T-cell (primary cell): ENCODE data around the gene LRRC27. TPM values are rescaled to one million over a fixed set of nuclear protein-coding genes. Genes with fewer than 3 reads are reported as not detected.
A peak's percentile ranks its signal among the peaks of the same experiment; 100 is the strongest.

Experiments
- ATAC-seq, 4 experiments: fragments of 200-7000 bp in 3 of 4; fragments of 150-1000 bp in 1 of 4; cut with Tn5 transposase; replicated peaks in 1 of 4; 1 replicate in 3 of 4; 2 replicates in 1 of 4; pipeline ENCODE4 v1.10.0; 2021; ENCODE audit warnings: moderate library complexity in 3 of 4, mild to moderate bottlenecking in 2 of 4, moderate number of reproducible peaks in 1 of 4
- CTCF ChIA-PET, 2 donors: fragments of 300-600 bp; sonication (Branson Sonifier 250); formaldehyde crosslinking; loops; one replicate each; lab custom pipeline; 2022; ENCODE audit warnings: antibody characterized with exemption in 2 of 2; lab: Charles Lee
- POLR2A ChIA-PET, 2 donors: fragments of 300-600 bp; sonication (Branson Sonifier 250); formaldehyde crosslinking; loops; one replicate each; lab custom pipeline; 2022; ENCODE audit warnings: antibody characterized with exemption in 2 of 2; lab: Charles Lee
- DNase-seq, 35 experiments: peaks; one replicate each; pipeline versions ENCODE4 v3.0.0 to v3.0.0-alpha.2; 2013 to 2023
- H3K27ac ChIP-seq: one replicate; pipeline ENCODE4 v1.5.1; 2013; ENCODE audit warnings: low read length
- H3K27me3 ChIP-seq, 2 experiments: replicated peaks in 1 of 2; 1 replicate in 1 of 2; 2 replicates in 1 of 2; pipeline versions ENCODE4 v1.6.1 to v1.7.0; 2013; ENCODE audit warnings: low read length in 1 of 2, mixed read lengths in 1 of 2; ENCODE audit not compliant: control insufficient read depth in 2 of 2, insufficient read depth in 2 of 2; ENCODE audit errors: extremely low read depth in 1 of 2
- H3K36me3 ChIP-seq, 2 donors: 1 replicate in 1 of 2; 2 replicates in 1 of 2; pipeline versions ENCODE4 v1.6.1 to v1.7.0; 2013; ENCODE audit warnings: low read length in 1 of 2; ENCODE audit not compliant: control insufficient read depth in 2 of 2, insufficient read depth in 1 of 2; ENCODE audit errors: extremely low read depth in 1 of 2
- H3K4me1 ChIP-seq, 2 experiments: 1 replicate in 1 of 2; 2 replicates in 1 of 2; pipeline versions ENCODE4 v1.6.1 to v1.7.0; 2013; ENCODE audit warnings: low read length in 2 of 2, mixed read lengths in 1 of 2; ENCODE audit not compliant: insufficient read depth in 2 of 2, control insufficient read depth in 1 of 2; ENCODE audit errors: extremely low read depth in 1 of 2
- H3K4me3 ChIP-seq, 2 donors: 1 replicate in 1 of 2; 2 replicates in 1 of 2; pipeline versions ENCODE4 v1.5.1 to v1.7.0; 2013; ENCODE audit warnings: mild to moderate bottlenecking in 2 of 2, low read length in 1 of 2, moderate library complexity in 1 of 2; ENCODE audit not compliant: control insufficient read depth in 1 of 2; ENCODE audit errors: extremely low read depth in 1 of 2
- H3K9me3 ChIP-seq: 2 replicates; pipeline ENCODE4 v1.7.0; 2013
- H3K27ac Mint-ChIP-seq, 2 donors: one replicate each; pipeline ENCODE4 v1.8.0; 2020 to 2021; ENCODE audit warnings: mild to moderate bottlenecking in 2 of 2, mixed read lengths in 2 of 2
- H3K27me3 Mint-ChIP-seq, 2 donors: one replicate each; pipeline ENCODE4 v1.8.0; 2021 to 2022; ENCODE audit warnings: mixed read lengths in 2 of 2
- H3K36me3 Mint-ChIP-seq: one replicate; pipeline ENCODE4 v1.8.0; 2021; ENCODE audit warnings: mixed read lengths
- H3K4me1 Mint-ChIP-seq, 3 donors: one replicate each; pipeline ENCODE4 v1.8.0; 2020 to 2022; ENCODE audit warnings: mixed read lengths in 3 of 3, mild to moderate bottlenecking in 1 of 3
- H3K4me3 Mint-ChIP-seq, 3 donors: one replicate each; pipeline ENCODE4 v1.8.0; 2020 to 2022; ENCODE audit warnings: mild to moderate bottlenecking in 3 of 3, mixed read lengths in 3 of 3, moderate library complexity in 3 of 3
- H3K9me3 Mint-ChIP-seq, 3 donors: one replicate each; pipeline ENCODE4 v1.8.0; 2020 to 2022; ENCODE audit warnings: mixed read lengths in 3 of 3
- WGBS: methylation state at CpG from one replicate; pipeline ENCODE4 v1.1.5; 2013; ENCODE audit warnings: missing lambda C conversion rate; ENCODE audit not compliant: insufficient coverage; 5-methylcytosine and 5-hydroxymethylcytosine counted together
- total RNA-seq, 35 experiments: library from RNA in 6 of 35; stranded (reverse) in 6 of 35; fragments of 120-200 nt in 1 of 35; gene quantifications; one replicate each; pipeline versions ENCODE4 v1.2.1 to v1.2.4 and lab custom pipeline; 2013 to 2026

Gene LRRC27
- total RNA-seq, 5 donors from 2014 or later (not counting 1 experiment from before 2014, with no cell fraction given): 3.1 to 7.8 (median 7.0) TPM

DNA sequence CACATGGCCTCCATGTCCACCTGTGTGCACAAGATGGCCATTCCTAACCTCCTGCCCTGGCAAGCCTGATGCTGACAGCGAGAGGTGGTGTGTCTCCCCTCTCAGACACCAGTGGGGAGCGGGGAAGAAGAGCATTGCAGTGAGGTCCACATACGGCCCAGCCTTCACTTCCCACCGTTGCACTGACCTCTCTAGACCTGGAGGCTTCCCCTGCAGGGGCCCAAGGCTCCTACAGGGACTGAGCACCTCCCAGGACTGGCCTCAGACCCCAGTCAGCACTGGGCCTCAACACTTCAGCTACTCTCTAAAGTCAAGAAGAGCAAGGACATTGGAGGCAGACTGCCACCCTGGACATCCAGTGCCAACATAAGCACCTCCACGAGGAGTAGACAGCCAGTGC is 40.2 kb upstream of the LRRC27 start:
- CTCF ChIA-PET: no interaction called here
- H3K27me3 Mint-ChIP-seq: peaks cover 0 to 1% of the 10 kb centered on the region in 2 donors
- H3K4me1 ChIP-seq: no peaks in the 10 kb centered on the region

DNA sequence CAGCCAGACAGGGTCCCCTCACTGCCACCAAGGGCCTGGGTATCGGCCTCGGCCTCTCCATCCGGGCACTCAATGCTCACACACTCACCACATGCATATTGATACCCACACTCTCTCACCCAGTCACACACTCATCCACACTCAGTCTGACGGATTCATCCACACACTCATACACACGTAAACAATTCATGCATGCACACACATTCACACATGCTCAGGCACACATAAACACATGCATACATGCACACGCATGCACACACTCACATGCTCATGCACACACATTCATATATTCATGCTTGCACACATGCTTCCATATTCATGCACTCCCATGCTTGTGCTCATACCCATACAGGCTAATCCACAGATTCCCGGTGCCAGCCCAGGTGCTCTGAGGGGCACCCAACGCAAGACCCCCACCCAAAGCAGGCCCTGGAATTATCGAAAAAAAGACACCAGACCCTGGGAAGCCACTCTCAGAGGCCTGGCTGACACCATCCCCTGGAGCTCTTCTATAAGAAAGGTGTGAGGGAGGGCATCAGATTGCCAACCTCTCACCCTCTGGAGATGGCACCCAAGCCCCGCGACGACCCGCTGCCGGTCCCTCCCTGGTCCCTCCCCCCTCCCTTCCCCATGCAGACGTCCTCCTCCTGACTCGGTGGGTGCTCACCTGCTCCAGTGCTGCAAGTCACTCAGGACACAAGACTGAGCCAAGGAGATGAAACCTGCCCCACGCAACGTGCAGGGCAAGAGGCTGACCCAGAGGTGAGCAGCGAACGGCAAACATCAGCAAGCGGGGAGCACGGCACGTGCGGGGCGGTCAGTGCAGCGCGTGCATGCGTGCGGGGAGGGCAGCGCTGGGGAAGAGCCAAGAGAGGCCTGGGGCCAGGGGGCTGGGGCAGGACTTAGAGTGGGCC is 39.4 kb upstream of the LRRC27 start:
- H3K27me3 ChIP-seq: peaks cover 0 to 15% of the 10 kb centered on the region in 2 experiments
- Mint-ChIP-seq H3K27me3 (peaks cover 0 to 1% of the 10 kb centered on the region in 2 donors), H3K4me3 (no peak overlapping the region), H3K36me3 (no peaks in the 10 kb centered on the region), H3K9me3 (no peaks in the 10 kb centered on the region), H3K4me1 (peaks cover 1 to 13% (median 6%) of the 10 kb centered on the region in 3 donors), H3K27ac (no peak overlapping the region)
- ChIA-PET POLR2A (no interaction called here), CTCF (interaction anchor here in 1 of 2 donors (0.7 to 1.0 kb wide), 2 partner anchors 41 to 850 kb away, joined by 3 read pairs; no protein-coding TSS in a partner anchor)
- no peak overlapping the region for H3K27ac ChIP-seq
- no peak overlapping the region for H3K4me3 ChIP-seq
- H3K9me3 ChIP-seq: no peaks in the 10 kb centered on the region
- DNase-seq (no peak), ATAC-seq (no peak)
- H3K36me3 ChIP-seq: no peaks in the 10 kb centered on the region
- 87% methylated on average over 23 of the region's 30 CpGs for WGBS
- H3K4me1 ChIP-seq: no peaks in the 10 kb centered on the region

More for the DNA sequence above, 40.2 kb upstream of the LRRC27 start:
- no peak overlapping the region for H3K4me3 Mint-ChIP-seq
- 57% methylated on average over 4 of the region's 5 CpGs for WGBS
- H3K36me3 ChIP-seq: no peaks in the 10 kb centered on the region
- H3K9me3 ChIP-seq: no peaks in the 10 kb centered on the region
- no peak overlapping the region for H3K4me3 ChIP-seq
- ATAC-seq (no peak), DNase-seq (no peak)
- H3K27ac ChIP-seq: no peak overlapping the region
- H3K27ac Mint-ChIP-seq: no peak overlapping the region
- H3K36me3 Mint-ChIP-seq: no peaks in the 10 kb centered on the region
- H3K27me3 ChIP-seq: peaks cover 0 to 11% of the 10 kb centered on the region in 2 experiments
- POLR2A ChIA-PET: no interaction called here
- no peaks in the 10 kb centered on the region for H3K9me3 Mint-ChIP-seq
- H3K4me1 Mint-ChIP-seq: peaks cover 0 to 7% (median 3%) of the 10 kb centered on the region in 3 donors

DNA sequence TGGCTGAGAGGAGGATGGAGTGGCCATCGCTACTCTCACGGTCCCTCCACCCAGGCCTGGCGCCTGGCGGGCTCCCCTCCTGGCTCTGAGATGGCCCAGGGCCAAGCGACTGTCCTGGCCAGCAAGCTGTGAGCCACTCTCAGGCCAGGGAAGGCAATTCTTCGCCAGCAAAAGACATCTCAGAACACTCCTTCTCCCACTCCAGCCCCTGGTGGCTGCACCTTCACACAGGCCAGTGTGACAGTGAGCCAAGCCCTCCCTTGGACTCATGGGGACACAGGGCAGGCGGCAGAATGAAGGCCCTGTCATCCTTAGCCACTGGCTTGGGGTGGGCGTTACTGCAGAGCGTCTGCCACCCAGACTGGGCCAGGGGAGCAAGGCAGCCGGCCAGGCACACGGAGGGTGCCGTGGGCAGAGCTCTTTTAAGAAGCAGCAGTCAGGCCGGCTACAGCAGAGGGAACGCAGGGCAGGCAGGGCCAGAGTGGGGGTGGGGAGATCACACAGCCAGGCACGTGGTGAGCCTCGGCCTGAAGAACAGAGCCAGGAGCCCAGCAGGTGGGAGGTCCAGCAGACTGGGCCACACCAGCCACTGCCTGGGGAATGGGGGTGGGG is 38.7 kb upstream of the LRRC27 start:
- ATAC-seq (no peak), DNase-seq (no peak)
- Histone ChIP-seq H3K4me3 (no peak overlapping the region), H3K27ac (no peak overlapping the region), H3K9me3 (no peaks in the 10 kb centered on the region), H3K27me3 (peaks cover 0 to 19% of the 10 kb centered on the region in 2 experiments), H3K36me3 (no peaks in the 10 kb centered on the region), H3K4me1 (no peaks in the 10 kb centered on the region)
- no peak overlapping the region for H3K27ac Mint-ChIP-seq
- H3K9me3 Mint-ChIP-seq: no peaks in the 10 kb centered on the region
- H3K36me3 Mint-ChIP-seq: no peaks in the 10 kb centered on the region
- peaks cover 0 to 1% of the 10 kb centered on the region in 2 donors for H3K27me3 Mint-ChIP-seq
- H3K4me1 Mint-ChIP-seq: peaks cover 5 to 20% (median 6%) of the 10 kb centered on the region in 3 donors
- 77% methylated on average over 15 of the region's 16 CpGs for WGBS
- no peak overlapping the region for H3K4me3 Mint-ChIP-seq
- CTCF ChIA-PET: interaction anchor here in 1 of 2 donors (0.7 to 1.0 kb wide), 2 partner anchors 40 to 849 kb away, joined by 3 read pairs; no protein-coding TSS in a partner anchor
- POLR2A ChIA-PET: no interaction called here

GRCh38 chr10:132293813-132294520 is 38.0 kb upstream of the LRRC27 start:
- Mint-ChIP-seq H3K36me3 (no peaks in the 10 kb centered on the region), H3K4me1 (peaks cover 5 to 20% (median 6%) of the 10 kb centered on the region in 3 donors), H3K9me3 (no peaks in the 10 kb centered on the region), H3K4me3 (no peak overlapping the region), H3K27ac (no peak overlapping the region), H3K27me3 (peaks cover 0 to 1% of the 10 kb centered on the region in 2 donors)
- 84% methylated on average over 25 of the region's 25 CpGs for WGBS
- Histone ChIP-seq H3K9me3 (no peaks in the 10 kb centered on the region), H3K27ac (no peak overlapping the region), H3K4me3 (no peak overlapping the region), H3K27me3 (peaks cover 0 to 19% of the 10 kb centered on the region in 2 experiments), H3K36me3 (no peaks in the 10 kb centered on the region), H3K4me1 (no peaks in the 10 kb centered on the region)
- ChIA-PET POLR2A (interaction anchor here in 1 of 2 donors (0.6 kb wide), 1 partner anchor 14 kb away, joined by 3 read pairs; the partner anchor contains the start of gene STK32C), CTCF (interaction anchor here in 1 of 2 donors (0.7 to 1.0 kb wide), 2 partner anchors 39 to 849 kb away, joined by 3 read pairs; no protein-coding TSS in a partner anchor)
- no peak for ATAC-seq
- DNase-seq: no peak

- Mint-ChIP-seq H3K27ac (no peak overlapping the region), H3K9me3 (no peaks in the 10 kb centered on the region), H3K4me3 (no peak overlapping the region), H3K27me3 (peaks cover 0 to 1% of the 10 kb centered on the region in 2 donors), H3K36me3 (no peaks in the 10 kb centered on the region), H3K4me1 (peaks cover 5 to 20% (median 6%) of the 10 kb centered on the region in 3 donors)
- H3K4me3 ChIP-seq: no peak overlapping the region
- H3K9me3 ChIP-seq: no peaks in the 10 kb centered on the region
- DNase-seq (peak in 1 of 35 experiments; percentile 1), ATAC-seq (no peak)
- ChIA-PET CTCF (no interaction called here), POLR2A (interaction anchor here in 1 of 2 donors (0.6 kb wide), 1 partner anchor 13 kb away, joined by 3 read pairs; the partner anchor contains the start of gene STK32C)
- 69% methylated on average over 21 of the region's 23 CpGs for WGBS
- H3K36me3 ChIP-seq: no peaks in the 10 kb centered on the region
- peaks cover 0 to 19% of the 10 kb centered on the region in 2 experiments for H3K27me3 ChIP-seq
- H3K27ac ChIP-seq: no peak overlapping the region
- no peaks in the 10 kb centered on the region for H3K4me1 ChIP-seq
These were observed 37.3 kb upstream of the LRRC27 start for GRCh38 chr10:132294561-132295318.
